Activated B cell treated with CpG ODN at 0.5 μM for 24 hours (primary cell): ENCODE measurements around the gene CFAP100. TPM values are rescaled to one million over a fixed set of nuclear protein-coding genes. Genes with fewer than 3 reads are reported as not detected.

Experiments used
- ATAC-seq: fragments of 200-7000 bp; cut with Tn5 transposase; one replicate; pipeline ENCODE4 v1.10.0; 2021; ENCODE audit warnings: low read depth, mild to moderate bottlenecking, moderate library complexity
- CTCF ChIA-PET: fragments of 350-600 bp; sonication (Branson Sonifier 250); formaldehyde crosslinking; loops from one replicate; lab custom pipeline; 2021; ENCODE audit warnings: antibody characterized with exemption; lab: Charles Lee
- POLR2A ChIA-PET: fragments of 350-600 bp; sonication (Branson Sonifier 250); formaldehyde crosslinking; loops from one replicate; lab custom pipeline; 2021; ENCODE audit warnings: antibody characterized with exemption; lab: Charles Lee
- DNase-seq: peaks from one replicate; pipeline ENCODE4 v3.0.0; 2022
- H3K27ac Mint-ChIP-seq: one replicate; pipeline ENCODE4 v1.8.0; 2020; ENCODE audit warnings: mixed read lengths
- H3K27me3 Mint-ChIP-seq: one replicate; pipeline ENCODE4 v1.8.0; 2021; ENCODE audit warnings: mixed read lengths
- H3K36me3 Mint-ChIP-seq: one replicate; pipeline ENCODE4 v1.8.0; 2021; ENCODE audit warnings: low read depth, mixed read lengths
- H3K4me1 Mint-ChIP-seq: one replicate; pipeline ENCODE4 v1.8.0; 2021; ENCODE audit warnings: mixed read lengths
- H3K4me3 Mint-ChIP-seq: one replicate; pipeline ENCODE4 v1.8.0; 2020; ENCODE audit warnings: mild to moderate bottlenecking, mixed read lengths
- H3K9me3 Mint-ChIP-seq: one replicate; pipeline ENCODE4 v1.8.0; 2020; ENCODE audit warnings: mixed read lengths
- CTCF ChIP-seq: fragments of 200-600 bp; IDR thresholded peaks from one replicate; pipeline ENCODE4 v1.8.0; 2022; ENCODE audit warnings: antibody characterized with exemption, mild to moderate bottlenecking
- intact Hi-C: fragments of 100-400 bp; cut with micrococcal nuclease; formaldehyde crosslinking; loops from one replicate; pipeline ENCODE4 v1.15.1; 2024
- total RNA-seq: library from RNA; stranded (reverse); gene quantifications from 2 replicates; pipeline ENCODE4 v1.2.3, GENCODE V29; 2022

Gene CFAP100
- total RNA-seq, 1 donor from 2014 or later, result not detected

DNA sequence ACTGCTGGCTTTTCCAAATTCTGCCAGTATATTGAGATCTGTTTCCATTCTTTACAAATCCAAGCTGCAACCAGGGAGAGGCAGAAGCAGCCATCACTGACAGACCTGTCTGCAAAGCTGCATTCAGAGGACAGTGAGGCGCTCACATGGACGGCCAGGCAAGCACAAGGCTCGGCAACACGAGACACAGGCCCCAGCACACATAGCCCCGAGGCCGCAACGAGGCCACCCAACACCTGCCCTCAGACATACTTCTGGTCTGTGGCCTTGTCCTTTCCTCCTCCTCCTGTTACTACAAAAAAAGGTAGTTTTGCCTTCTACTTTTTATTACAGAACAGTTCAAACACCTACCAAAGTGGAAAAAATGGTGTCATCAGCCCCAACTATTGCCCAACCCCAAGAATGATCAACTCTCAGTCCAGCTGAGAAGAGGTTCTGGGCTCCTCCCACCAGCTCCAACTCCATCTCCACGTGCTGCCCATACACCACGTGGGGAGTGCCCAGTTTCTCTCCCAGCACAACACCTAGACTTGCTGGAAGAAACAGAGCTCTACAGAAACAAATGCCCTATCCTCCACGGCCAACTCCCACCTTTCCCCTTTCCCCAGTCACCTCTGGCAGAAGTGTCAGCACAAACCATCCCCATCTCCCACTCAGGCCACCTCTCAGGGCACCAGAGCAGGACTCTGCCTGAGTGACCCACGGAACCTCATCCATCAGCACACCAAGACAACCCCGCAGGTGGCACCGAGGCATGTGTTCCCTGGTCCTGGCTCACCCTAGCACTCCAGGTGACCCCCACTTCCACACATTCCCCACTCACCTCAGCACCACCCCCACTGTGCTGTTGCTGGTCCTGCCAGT, 73.6 kb downstream of the CFAP100 start:
- Mint-ChIP-seq H3K4me1 (peaks cover 19% of the 10 kb centered on the region), H3K9me3 (no peaks in the 10 kb centered on the region), H3K4me3 (no peak overlapping the region), H3K36me3 (peaks cover 91% of the 10 kb centered on the region), H3K27me3 (no peaks in the 10 kb centered on the region), H3K27ac (no peak overlapping the region)
- TF ChIP-seq CTCF, result no peak
- CTCF ChIA-PET, result no interaction called here
- no peak for DNase-seq
- intact Hi-C loops, result no loop called here
- no peak for ATAC-seq
- POLR2A ChIA-PET, result no interaction called here

DNA sequence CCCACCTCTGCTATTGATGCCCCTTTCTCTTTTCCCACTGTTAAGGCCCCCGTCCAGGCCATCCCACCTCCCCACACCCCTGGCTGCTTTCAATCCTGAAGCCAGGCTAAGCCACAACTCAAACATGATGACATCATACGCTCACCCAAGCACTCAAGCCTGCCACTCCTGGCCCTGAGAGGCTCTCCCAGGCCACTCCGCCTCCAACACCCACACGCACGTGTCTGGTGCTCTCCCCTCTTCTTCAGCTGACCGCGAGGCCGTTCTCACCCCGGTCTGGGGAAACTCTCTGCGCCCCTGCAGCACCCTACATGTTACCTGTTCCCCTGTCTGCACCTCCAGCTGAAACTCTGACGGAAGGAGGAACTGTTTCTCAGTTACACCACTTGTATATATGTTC, 74.8 kb downstream of the CFAP100 start:
- H3K4me1 Mint-ChIP-seq, result peaks cover 32% of the 10 kb centered on the region
- intact Hi-C loops, result no loop called here
- no peak overlapping the region for H3K27ac Mint-ChIP-seq
- peaks cover 87% of the 10 kb centered on the region for H3K36me3 Mint-ChIP-seq
- no peak overlapping the region for H3K4me3 Mint-ChIP-seq
- CTCF ChIA-PET, result no interaction called here
- POLR2A ChIA-PET, result no interaction called here
- no peak for TF ChIP-seq CTCF
- ATAC-seq, result no peak
- no peaks in the 10 kb centered on the region for H3K27me3 Mint-ChIP-seq
- no peaks in the 10 kb centered on the region for H3K9me3 Mint-ChIP-seq
- no peak for DNase-seq

DNA sequence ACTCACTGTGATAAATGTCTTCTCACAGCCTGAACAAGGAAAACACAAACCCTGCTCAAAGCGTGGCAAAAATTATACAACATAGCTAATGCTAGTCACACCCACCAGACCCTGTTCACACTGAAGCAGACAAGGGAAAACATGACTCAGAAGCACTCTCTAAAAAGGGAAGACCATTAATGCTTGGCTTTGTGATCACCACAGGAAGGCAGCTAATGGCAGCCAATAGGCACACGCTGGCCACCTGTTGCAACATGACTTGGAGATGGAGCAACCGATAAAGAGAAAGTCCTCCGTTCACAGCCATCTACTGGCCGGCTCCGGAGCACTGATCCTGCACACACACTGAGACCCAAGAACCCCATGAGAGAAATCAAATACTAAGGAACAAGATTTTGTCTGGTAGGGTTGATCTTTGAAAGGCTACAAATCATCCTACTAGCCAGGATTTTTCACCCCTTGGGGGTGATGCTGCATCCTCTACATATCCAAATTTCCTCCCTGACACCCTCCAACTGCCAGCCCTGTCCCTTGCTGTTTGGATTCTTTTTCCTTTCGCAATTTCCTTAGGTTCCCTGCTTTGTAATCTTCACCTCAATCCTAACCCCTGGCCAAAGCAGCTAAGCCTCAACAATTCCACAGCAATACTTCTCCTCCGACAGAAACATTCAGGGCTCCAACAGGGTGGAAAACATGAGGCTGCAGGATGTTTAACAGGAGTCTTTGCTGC, 77.7 kb downstream of the CFAP100 start:
- H3K9me3 Mint-ChIP-seq, result no peaks in the 10 kb centered on the region
- H3K27me3 Mint-ChIP-seq, result no peaks in the 10 kb centered on the region
- peaks cover 41% of the 10 kb centered on the region for H3K4me1 Mint-ChIP-seq
- ATAC-seq, result no peak
- no peak for TF ChIP-seq CTCF
- DNase-seq, result no peak
- H3K27ac Mint-ChIP-seq, result peak overlapping the region; percentile 56
- peak overlapping the region; percentile 61 for H3K4me3 Mint-ChIP-seq
- CTCF ChIA-PET, result interaction anchor here (1.3 to 1.4 kb wide), 2 partner anchors 10 to 182 kb away, joined by 3 to 5 read pairs; partner anchors contain the start of gene TXNRD3
- peaks cover 60% of the 10 kb centered on the region for H3K36me3 Mint-ChIP-seq
- POLR2A ChIA-PET, result interaction anchor here (0.6 kb wide), 1 partner anchor 46 kb away, joined by 4 read pairs; no protein-coding TSS in a partner anchor
- intact Hi-C loops, result loop anchor here (10.0 kb wide), 2 partner anchors 1582 to 1738 kb away; partner anchors contain the start of genes SEC61A1 and UMPS

GRCh38 chr3:126473292-126474168, 78.8 kb downstream of the CFAP100 start:
- Mint-ChIP-seq H3K9me3 (no peaks in the 10 kb centered on the region), H3K4me3 (peak overlapping the region; percentile 61), H3K27me3 (no peaks in the 10 kb centered on the region), H3K27ac (peak overlapping the region; percentile 16), H3K4me1 (peaks cover 38% of the 10 kb centered on the region), H3K36me3 (peaks cover 51% of the 10 kb centered on the region)
- ATAC-seq (no peak), DNase-seq (no peak)
- ChIA-PET POLR2A (interaction anchor here (0.7 to 1.9 kb wide), 2 partner anchors 8 to 438 kb away, joined by 4 to 5 read pairs; no protein-coding TSS in a partner anchor), CTCF (no interaction called here)
- no peak for TF ChIP-seq CTCF
- intact Hi-C loops, result loop anchor here (10.0 kb wide), 2 partner anchors 1581 to 1739 kb away; partner anchors contain the start of genes SEC61A1 and UMPS
